ENCODE results near the gene MTM1.

The MTM1 gene

GRCh38 chrX:150543230-150544155 lies 24.9 kb upstream of the MTM1 start:
- in situ Hi-C loops (cut with MboI; ENCODE audit: low pct_unique_long_range_greater_than_20kb, low sequenced_read_pairs, unreplicated experiment), result no loop called here
- no peak for TF ChIP-seq CTCF (IDR thresholded peaks at IDR 0.05; ENCODE audit: extremely low read depth, insufficient read depth, missing control alignments)
- DNase-seq (ENCODE audit: low spot score), result peak; percentile 61

- DNase-seq (ENCODE audit: low spot score), result no peak
- in situ Hi-C loops (cut with MboI; ENCODE audit: low pct_unique_long_range_greater_than_20kb, low sequenced_read_pairs, unreplicated experiment), result no loop called here
- TF ChIP-seq CTCF (IDR thresholded peaks at IDR 0.05; ENCODE audit: extremely low read depth, insufficient read depth, missing control alignments), result peak; percentile 24
These were observed 24.1 kb upstream of the MTM1 start for GRCh38 chrX:150544222-150544787.

GRCh38 chrX:150544835-150545770 lies 23.3 kb upstream of the MTM1 start:
- in situ Hi-C loops (cut with MboI; ENCODE audit: low pct_unique_long_range_greater_than_20kb, low sequenced_read_pairs, unreplicated experiment), result no loop called here
- no peak for TF ChIP-seq CTCF (IDR thresholded peaks at IDR 0.05; ENCODE audit: extremely low read depth, insufficient read depth, missing control alignments)
- no peak for DNase-seq (ENCODE audit: low spot score)

- DNase-seq (ENCODE audit: low spot score), result no peak
- in situ Hi-C loops (cut with MboI; ENCODE audit: low pct_unique_long_range_greater_than_20kb, low sequenced_read_pairs, unreplicated experiment), result no loop called here
- TF ChIP-seq CTCF (IDR thresholded peaks at IDR 0.05; ENCODE audit: extremely low read depth, insufficient read depth, missing control alignments), result no peak
These were observed 21.7 kb upstream of the MTM1 start for GRCh38 chrX:150546711-150547153.

GRCh38 chrX:150547375-150548115 lies 20.9 kb upstream of the MTM1 start:
- peak; percentile 53 for DNase-seq (ENCODE audit: low spot score)
- in situ Hi-C loops (cut with MboI; ENCODE audit: low pct_unique_long_range_greater_than_20kb, low sequenced_read_pairs, unreplicated experiment), result no loop called here
- TF ChIP-seq CTCF (IDR thresholded peaks at IDR 0.05; ENCODE audit: extremely low read depth, insufficient read depth, missing control alignments), result no peak
